Renal pelvis (tissue), 4 donors: ENCODE results near the gene KRTAP3-3. TPM values are rescaled to one million over a fixed set of nuclear protein-coding genes. Genes with fewer than 3 reads are reported as not detected.

Experiments used
- DNase-seq: peaks from one replicate; pipeline ENCODE4 v3.0.0-alpha.2; 2013
- polyA plus RNA-seq, 3 donors: library from polyadenylated mRNA; unstranded; fragments of 120-200 nt; gene quantifications; one replicate each; pipeline ENCODE4 v1.2.1, GENCODE V29; 2013; ENCODE audit not compliant: insufficient read length in 3 of 3

KRTAP3-3 gene
- polyA plus RNA-seq, 3 donors, result not detected

- DNase-seq, result no peak
These were observed 33.8 kb downstream of the KRTAP3-3 start for GRCh38 chr17:40960144-40960543.

GRCh38 chr17:40958086-40958953 is 35.6 kb downstream of the KRTAP3-3 start:
- DNase-seq, result no peak

DNA sequence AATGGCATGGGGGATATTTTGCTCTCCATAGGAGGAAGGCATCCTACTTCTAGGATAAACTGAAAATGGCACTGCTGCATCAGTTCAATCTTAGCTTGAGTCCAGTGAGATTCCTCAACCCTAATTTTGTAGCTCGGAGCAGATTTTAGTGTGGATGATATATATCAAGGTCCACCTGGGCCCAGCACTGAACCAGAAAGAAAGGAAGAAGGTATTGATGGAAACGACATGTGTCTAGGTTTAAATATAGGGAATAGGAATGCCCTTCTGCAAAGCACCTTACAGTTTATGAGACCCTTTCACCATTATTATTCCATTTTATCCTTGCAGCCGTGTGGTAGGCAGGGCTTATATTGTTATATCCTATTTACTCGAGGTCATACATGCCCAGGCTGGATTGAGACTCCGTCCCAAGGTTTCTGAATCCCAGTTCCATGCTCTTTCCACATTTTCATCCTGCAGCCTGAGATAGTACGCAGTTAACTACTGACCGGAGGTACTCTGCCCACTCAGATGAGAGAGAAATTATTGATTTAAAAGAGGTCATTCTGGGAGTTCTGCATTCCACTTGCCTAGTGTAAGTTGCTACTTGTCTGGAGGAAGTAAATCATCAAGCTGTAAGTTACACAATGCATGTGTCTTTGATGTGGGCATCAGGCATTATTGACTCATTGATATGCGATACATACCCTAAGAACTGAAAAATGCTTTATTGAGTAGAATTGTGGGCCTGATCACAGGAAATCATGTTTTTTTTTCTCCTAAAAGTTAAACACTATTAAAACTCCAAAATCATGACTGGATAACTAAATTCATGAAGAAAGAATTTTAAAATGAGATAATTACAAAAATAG is 37.3 kb downstream of the KRTAP3-3 start:
- no peak for DNase-seq

- no peak for DNase-seq
These were observed 40.1 kb downstream of the KRTAP3-3 start for GRCh38 chr17:40953881-40954280.

GRCh38 chr17:40952661-40953060 is 41.3 kb downstream of the KRTAP3-3 start:
- DNase-seq, result no peak

GRCh38 chr17:40952154-40952553 is 41.8 kb downstream of the KRTAP3-3 start:
- DNase-seq, result no peak

DNA sequence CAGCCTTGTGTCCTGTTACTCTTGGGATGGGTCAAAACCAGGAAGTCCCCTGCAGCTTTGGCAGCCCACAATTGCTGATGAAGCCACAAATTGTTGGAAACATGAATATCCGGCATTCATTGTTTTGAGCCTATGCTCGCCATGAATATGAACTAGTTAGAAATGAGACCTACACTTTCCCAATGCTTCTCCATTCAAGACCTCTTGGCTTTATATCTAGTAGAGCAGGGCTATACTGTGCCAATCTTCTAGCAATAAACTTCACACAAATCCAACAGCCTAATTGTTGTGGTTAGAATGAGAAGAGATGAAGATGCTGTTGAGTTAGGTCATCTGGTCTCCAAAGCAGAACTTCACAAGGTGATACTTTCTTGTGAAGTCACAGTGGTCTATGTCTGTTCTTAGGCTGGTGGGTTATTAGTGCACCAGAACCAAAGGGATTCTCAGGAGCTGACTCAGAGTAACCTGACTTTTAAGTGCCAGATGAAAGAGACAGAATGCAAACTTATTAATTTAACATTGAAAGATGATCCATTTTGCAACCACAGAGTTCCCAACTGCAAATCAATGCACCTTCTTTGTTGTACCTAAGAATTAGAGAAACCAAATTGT is 42.8 kb downstream of the KRTAP3-3 start:
- no peak for DNase-seq

DNA sequence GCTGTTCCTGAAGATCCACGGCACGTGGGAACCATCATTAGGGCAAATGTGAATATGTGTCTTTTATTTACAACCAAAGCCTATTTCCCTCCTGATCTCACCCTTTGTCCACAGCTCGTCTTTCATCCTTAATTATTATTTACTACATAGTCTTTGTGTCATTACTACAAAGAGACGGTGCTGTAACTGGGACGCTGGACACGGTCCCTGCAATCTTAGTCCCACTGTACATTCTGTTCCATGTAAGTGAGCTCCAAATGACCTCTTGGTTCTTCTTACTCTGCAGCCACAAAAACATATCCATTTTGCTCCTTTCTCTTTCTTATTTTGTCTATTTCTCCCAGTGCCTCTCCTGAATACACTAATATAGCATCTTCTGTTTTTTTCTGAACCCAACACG is 43.8 kb downstream of the KRTAP3-3 start:
- DNase-seq, result no peak

DNA sequence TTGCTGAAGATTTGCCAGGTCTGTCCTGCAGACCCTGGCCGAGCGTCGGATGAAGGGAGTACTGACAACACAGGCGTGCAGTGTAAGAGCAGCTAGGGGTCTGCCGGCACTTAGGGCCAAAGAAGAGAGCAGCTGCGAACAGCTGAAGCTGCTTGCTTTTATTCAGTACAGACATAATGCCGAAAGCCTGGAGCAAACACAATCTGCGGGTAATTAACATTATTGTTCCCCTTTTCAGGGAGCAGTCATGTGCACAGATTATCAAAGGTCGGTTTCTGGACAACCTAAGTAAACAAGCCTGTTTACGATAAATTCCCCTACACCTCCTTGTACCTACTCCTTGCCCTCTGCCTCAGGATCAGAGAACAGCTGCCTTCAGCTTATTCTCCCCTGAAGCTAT is 44.5 kb downstream of the KRTAP3-3 start:
- peak; percentile 42 for DNase-seq

- DNase-seq, result no peak
These were observed 46.0 kb downstream of the KRTAP3-3 start for GRCh38 chr17:40947929-40948328.

DNA sequence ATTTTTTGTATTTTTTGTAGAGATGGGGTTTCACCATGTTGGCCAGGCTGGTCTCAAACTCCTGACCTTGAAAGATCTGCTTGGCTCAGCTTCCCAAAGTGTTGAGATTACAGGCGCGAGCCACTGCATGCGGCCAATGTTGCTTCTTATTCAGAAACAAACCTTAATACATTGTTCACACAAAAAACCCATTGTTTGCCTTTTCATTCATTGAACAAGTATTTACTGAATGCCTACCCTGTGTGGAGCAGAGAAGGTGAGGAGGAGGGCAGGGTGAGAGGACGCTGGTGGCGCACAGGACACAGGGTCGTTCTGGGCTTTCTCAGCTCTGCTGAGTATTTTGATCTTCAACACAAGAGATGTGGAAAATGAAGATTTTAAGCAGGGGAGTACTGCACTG is 48.5 kb downstream of the KRTAP3-3 start:
- DNase-seq, result no peak

- DNase-seq, result no peak
These were observed 49.4 kb downstream of the KRTAP3-3 start for GRCh38 chr17:40944531-40944930.

Other genes starting within 250 kb of the KRTAP3-3 start
- not detected for gene KRT25, start 238.8 kb downstream of the KRTAP3-3 start, polyA plus RNA-seq
- gene KRT26, start 222.0 kb downstream of the KRTAP3-3 start, polyA plus RNA-seq, result not detected
- gene KRT27, start 211.6 kb downstream of the KRTAP3-3 start, polyA plus RNA-seq, result under 1 TPM in 1 of 3 donors, not detected in 2; 0.30 TPM
- gene KRT28, start 194.2 kb downstream of the KRTAP3-3 start, polyA plus RNA-seq, result not detected
- 10 to 100 TPM; 41.9 to 48.9 (median 45.9) TPM for gene KRT10, start 171.6 kb downstream of the KRTAP3-3 start, polyA plus RNA-seq
- under 1 TPM in 2 of 3 donors, not detected in 1; 0.19 to 0.36 TPM for gene KRT12, start 126.9 kb downstream of the KRTAP3-3 start, polyA plus RNA-seq
- under 1 TPM; 0.17 to 0.80 (median 0.36) TPM for gene KRT20, start 108.9 kb downstream of the KRTAP3-3 start, polyA plus RNA-seq
- gene KRT23, start 56.5 kb downstream of the KRTAP3-3 start, polyA plus RNA-seq, result under 1 TPM; 0.71 to 1.00 (median 0.91) TPM
- not detected for gene KRT39, start 27.2 kb downstream of the KRTAP3-3 start, polyA plus RNA-seq
- under 1 TPM in 1 of 3 donors, not detected in 2; 0.12 TPM for gene KRT40, start 9.8 kb downstream of the KRTAP3-3 start, polyA plus RNA-seq
- not detected for gene KRTAP3-2, start 5.7 kb upstream of the KRTAP3-3 start, polyA plus RNA-seq
- gene KRTAP3-1, start 15.0 kb upstream of the KRTAP3-3 start, polyA plus RNA-seq, result not detected
- gene KRTAP1-5, start 33.0 kb upstream of the KRTAP3-3 start, polyA plus RNA-seq, result not detected
- gene KRTAP1-4, start 36.0 kb upstream of the KRTAP3-3 start, polyA plus RNA-seq, result not detected
- gene KRTAP1-3, start 40.7 kb upstream of the KRTAP3-3 start, polyA plus RNA-seq, result not detected
- not detected for gene KRTAP1-1, start 47.3 kb upstream of the KRTAP3-3 start, polyA plus RNA-seq
- not detected for gene KRTAP2-1, start 53.2 kb upstream of the KRTAP3-3 start, polyA plus RNA-seq
- not detected for gene KRTAP2-2, start 61.1 kb upstream of the KRTAP3-3 start, polyA plus RNA-seq
- not detected for gene KRTAP2-3, start 66.0 kb upstream of the KRTAP3-3 start, polyA plus RNA-seq
- gene KRTAP2-4, start 71.7 kb upstream of the KRTAP3-3 start, polyA plus RNA-seq, result not detected
- gene KRTAP4-7, start 90.0 kb upstream of the KRTAP3-3 start, polyA plus RNA-seq, result not detected
- gene KRTAP4-8, start 104.0 kb upstream of the KRTAP3-3 start, polyA plus RNA-seq, result not detected
- gene KRTAP4-16, start 108.0 kb upstream of the KRTAP3-3 start, polyA plus RNA-seq, result not detected
- not detected for gene KRTAP4-9, start 111.2 kb upstream of the KRTAP3-3 start, polyA plus RNA-seq
- gene KRTAP4-11, start 124.2 kb upstream of the KRTAP3-3 start, polyA plus RNA-seq, result not detected
- not detected for gene KRTAP4-12, start 130.0 kb upstream of the KRTAP3-3 start, polyA plus RNA-seq
- not detected for gene KRTAP4-6, start 146.4 kb upstream of the KRTAP3-3 start, polyA plus RNA-seq
- gene KRTAP4-5, start 155.7 kb upstream of the KRTAP3-3 start, polyA plus RNA-seq, result not detected
- not detected for gene KRTAP4-4, start 166.6 kb upstream of the KRTAP3-3 start, polyA plus RNA-seq
- gene KRTAP4-3, start 174.1 kb upstream of the KRTAP3-3 start, polyA plus RNA-seq, result not detected
- not detected for gene KRTAP4-2, start 184.1 kb upstream of the KRTAP3-3 start, polyA plus RNA-seq
- gene KRTAP4-1, start 190.7 kb upstream of the KRTAP3-3 start, polyA plus RNA-seq, result not detected
- not detected for gene KRTAP9-1, start 195.7 kb upstream of the KRTAP3-3 start, polyA plus RNA-seq
- gene KRTAP9-2, start 232.5 kb upstream of the KRTAP3-3 start, polyA plus RNA-seq, result not detected
- gene KRTAP9-3, start 238.3 kb upstream of the KRTAP3-3 start, polyA plus RNA-seq, result not detected
- gene KRTAP9-8, start 243.8 kb upstream of the KRTAP3-3 start, polyA plus RNA-seq, result not detected